Measurements from ENCODE around the gene PDZRN4. TPM values are rescaled to one million over a fixed set of nuclear protein-coding genes. Genes with fewer than 3 reads are reported as not detected.

The PDZRN4 gene
- total and polyA plus RNA-seq, 5 donors from 2014 or later: not detected

- Histone ChIP-seq H3K36me3 (ENCODE audit: control insufficient read depth, insufficient read depth, low read length) (no peaks in the 10 kb centered on the region), H3K4me1 (ENCODE audit: control insufficient read depth, insufficient read depth, low read length, poor library complexity, severe bottlenecking) (no peaks in the 10 kb centered on the region), H3K9me3 (ENCODE audit: control insufficient read depth in 2 of 2, low read length in 2 of 2) (no peaks in the 10 kb centered on the region), H3K27ac (ENCODE audit: insufficient read depth, low read length, poor library complexity, severe bottlenecking) (no peak overlapping the region), H3K27me3 (ENCODE audit: control insufficient read depth, insufficient read depth, low read length) (peaks cover 2% of the 10 kb centered on the region), H3K4me3 (ENCODE audit: low read depth, low read length) (no peak overlapping the region)
- peaks cover 0 to 2% (median 0%) of the 10 kb centered on the region in 7 donors for H3K9me3 Mint-ChIP-seq
- no peak for ATAC-seq (ENCODE audit: low read depth in 2 of 2)
- H3K27me3 Mint-ChIP-seq: peaks cover 4% of the 10 kb centered on the region
- no peaks in the 10 kb centered on the region for H3K4me1 Mint-ChIP-seq
- DNase-seq: no peak
- H3K36me3 Mint-ChIP-seq: no peaks in the 10 kb centered on the region
- no peak overlapping the region for H3K27ac Mint-ChIP-seq
- H3K4me3 Mint-ChIP-seq: no peak overlapping the region
Measured at GRCh38 chr12:41509271-41510055, 321.3 kb downstream of the PDZRN4 start.

DNA sequence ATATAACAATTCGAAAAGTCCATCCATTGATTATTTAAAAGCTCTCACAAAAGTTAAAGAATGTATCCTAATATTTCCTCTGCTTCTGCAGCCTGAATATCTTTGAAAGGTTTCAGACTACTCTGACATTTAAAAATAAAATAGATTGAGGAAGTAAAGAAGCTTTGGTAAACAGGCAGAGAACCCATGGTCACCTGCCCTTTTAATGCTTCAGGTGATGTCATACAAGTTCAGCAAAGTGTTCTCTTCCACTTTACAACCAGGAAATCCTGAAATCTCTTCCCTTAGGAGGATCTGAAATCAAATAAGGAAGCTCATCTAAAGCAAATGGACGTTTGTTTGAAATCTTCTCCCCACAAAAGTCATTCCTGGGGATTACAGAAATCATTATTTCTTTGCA is 322.4 kb downstream of the PDZRN4 start:
- Mint-ChIP-seq H3K36me3 (no peaks in the 10 kb centered on the region), H3K4me3 (no peak overlapping the region), H3K9me3 (peaks cover 0 to 2% (median 0%) of the 10 kb centered on the region in 7 donors), H3K27me3 (peaks cover 6% of the 10 kb centered on the region), H3K27ac (no peak overlapping the region), H3K4me1 (no peaks in the 10 kb centered on the region)
- no peak for DNase-seq
- ATAC-seq (ENCODE audit: low read depth in 2 of 2): no peak
- Histone ChIP-seq H3K27me3 (ENCODE audit: control insufficient read depth, insufficient read depth, low read length) (peaks cover 2% of the 10 kb centered on the region), H3K4me1 (ENCODE audit: control insufficient read depth, insufficient read depth, low read length, poor library complexity, severe bottlenecking) (no peaks in the 10 kb centered on the region), H3K27ac (ENCODE audit: insufficient read depth, low read length, poor library complexity, severe bottlenecking) (no peak overlapping the region), H3K4me3 (ENCODE audit: low read depth, low read length) (no peak overlapping the region), H3K36me3 (ENCODE audit: control insufficient read depth, insufficient read depth, low read length) (no peaks in the 10 kb centered on the region), H3K9me3 (ENCODE audit: control insufficient read depth in 2 of 2, low read length in 2 of 2) (no peaks in the 10 kb centered on the region)

DNA sequence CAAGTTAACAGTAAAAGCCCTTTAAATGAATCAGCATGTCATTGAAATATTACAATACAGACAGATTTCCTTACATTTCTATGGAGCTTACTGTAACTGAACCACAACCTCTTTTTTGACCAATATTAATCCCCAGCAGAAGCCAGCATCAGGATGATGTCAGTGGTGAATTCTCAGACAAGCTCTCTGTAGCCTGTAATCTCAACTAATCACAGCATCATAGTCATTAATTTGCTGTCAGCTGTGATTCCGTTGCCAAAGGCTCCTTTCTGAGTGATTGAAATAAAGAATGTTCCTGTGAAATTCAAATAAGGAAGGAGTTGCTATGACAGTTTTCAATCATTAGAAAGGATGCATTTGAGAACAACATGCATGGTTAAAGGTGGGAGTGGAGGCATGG is 323.1 kb downstream of the PDZRN4 start:
- H3K27ac ChIP-seq (ENCODE audit: insufficient read depth, low read length, poor library complexity, severe bottlenecking): no peak overlapping the region
- H3K4me1 Mint-ChIP-seq: no peaks in the 10 kb centered on the region
- no peak for DNase-seq
- H3K9me3 ChIP-seq (ENCODE audit: control insufficient read depth in 2 of 2, low read length in 2 of 2): no peaks in the 10 kb centered on the region
- peaks cover 0 to 5% (median 0%) of the 10 kb centered on the region in 7 donors for H3K9me3 Mint-ChIP-seq
- peaks cover 2% of the 10 kb centered on the region for H3K27me3 ChIP-seq (ENCODE audit: control insufficient read depth, insufficient read depth, low read length)
- H3K27me3 Mint-ChIP-seq: peaks cover 7% of the 10 kb centered on the region
- no peaks in the 10 kb centered on the region for H3K36me3 Mint-ChIP-seq
- no peak overlapping the region for H3K4me3 ChIP-seq (ENCODE audit: low read depth, low read length)
- no peaks in the 10 kb centered on the region for H3K4me1 ChIP-seq (ENCODE audit: control insufficient read depth, insufficient read depth, low read length, poor library complexity, severe bottlenecking)
- no peak overlapping the region for H3K4me3 Mint-ChIP-seq
- H3K36me3 ChIP-seq (ENCODE audit: control insufficient read depth, insufficient read depth, low read length): no peaks in the 10 kb centered on the region
- H3K27ac Mint-ChIP-seq: no peak overlapping the region
- no peak for ATAC-seq (ENCODE audit: low read depth in 2 of 2)

DNA sequence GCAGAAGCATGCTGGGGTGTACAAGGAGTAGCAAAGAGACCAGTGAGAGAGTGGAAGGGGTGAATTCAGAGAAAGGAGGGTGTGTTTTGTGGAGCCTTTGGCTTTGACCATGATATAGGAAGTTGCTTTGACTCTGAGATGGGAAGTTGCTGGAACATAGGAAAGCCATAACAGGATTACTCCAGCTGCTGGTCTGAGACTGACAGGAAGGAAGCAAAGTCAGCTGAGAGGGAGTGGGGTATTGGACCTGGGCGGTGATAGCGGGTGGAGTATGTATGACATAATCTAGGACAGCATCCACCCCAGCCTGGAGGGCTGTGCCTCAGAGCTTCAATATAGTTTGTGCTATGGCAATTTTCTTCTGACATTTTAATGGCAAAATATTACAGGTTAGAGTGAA is 324.4 kb downstream of the PDZRN4 start:
- DNase-seq: no peak
- Mint-ChIP-seq H3K27me3 (peaks cover 5% of the 10 kb centered on the region), H3K9me3 (peaks cover 0 to 3% (median 0%) of the 10 kb centered on the region in 7 donors), H3K36me3 (no peaks in the 10 kb centered on the region), H3K4me1 (no peaks in the 10 kb centered on the region), H3K4me3 (no peak overlapping the region), H3K27ac (no peak overlapping the region)
- Histone ChIP-seq H3K4me3 (ENCODE audit: low read depth, low read length) (no peak overlapping the region), H3K4me1 (ENCODE audit: control insufficient read depth, insufficient read depth, low read length, poor library complexity, severe bottlenecking) (no peaks in the 10 kb centered on the region), H3K27me3 (ENCODE audit: control insufficient read depth, insufficient read depth, low read length) (peaks cover 2% of the 10 kb centered on the region), H3K36me3 (ENCODE audit: control insufficient read depth, insufficient read depth, low read length) (no peaks in the 10 kb centered on the region), H3K27ac (ENCODE audit: insufficient read depth, low read length, poor library complexity, severe bottlenecking) (no peak overlapping the region), H3K9me3 (ENCODE audit: control insufficient read depth in 2 of 2, low read length in 2 of 2) (no peaks in the 10 kb centered on the region)
- no peak for ATAC-seq (ENCODE audit: low read depth in 2 of 2)

- Mint-ChIP-seq H3K27ac (no peak overlapping the region), H3K36me3 (no peaks in the 10 kb centered on the region), H3K4me1 (no peaks in the 10 kb centered on the region), H3K27me3 (peaks cover 5% of the 10 kb centered on the region), H3K9me3 (peaks cover 0 to 3% (median 0%) of the 10 kb centered on the region in 7 donors), H3K4me3 (no peak overlapping the region)
- peaks cover 2% of the 10 kb centered on the region for H3K27me3 ChIP-seq (ENCODE audit: control insufficient read depth, insufficient read depth, low read length)
- ATAC-seq (ENCODE audit: low read depth in 2 of 2) (no peak), DNase-seq (no peak)
- H3K4me1 ChIP-seq (ENCODE audit: control insufficient read depth, insufficient read depth, low read length, poor library complexity, severe bottlenecking): no peaks in the 10 kb centered on the region
- H3K36me3 ChIP-seq (ENCODE audit: control insufficient read depth, insufficient read depth, low read length): no peaks in the 10 kb centered on the region
- no peaks in the 10 kb centered on the region for H3K9me3 ChIP-seq (ENCODE audit: control insufficient read depth in 2 of 2, low read length in 2 of 2)
- no peak overlapping the region for H3K27ac ChIP-seq (ENCODE audit: insufficient read depth, low read length, poor library complexity, severe bottlenecking)
- H3K4me3 ChIP-seq (ENCODE audit: low read depth, low read length): no peak overlapping the region
Measured at GRCh38 chr12:41514021-41514777, 326.1 kb downstream of the PDZRN4 start.

- Histone ChIP-seq H3K9me3 (ENCODE audit: control insufficient read depth in 2 of 2, low read length in 2 of 2) (no peaks in the 10 kb centered on the region), H3K4me1 (ENCODE audit: control insufficient read depth, insufficient read depth, low read length, poor library complexity, severe bottlenecking) (no peaks in the 10 kb centered on the region), H3K27me3 (ENCODE audit: control insufficient read depth, insufficient read depth, low read length) (peaks cover 2% of the 10 kb centered on the region), H3K36me3 (ENCODE audit: control insufficient read depth, insufficient read depth, low read length) (no peaks in the 10 kb centered on the region), H3K27ac (ENCODE audit: insufficient read depth, low read length, poor library complexity, severe bottlenecking) (no peak overlapping the region), H3K4me3 (ENCODE audit: low read depth, low read length) (no peak overlapping the region)
- H3K27ac Mint-ChIP-seq: no peak overlapping the region
- no peak for ATAC-seq (ENCODE audit: low read depth in 2 of 2)
- H3K36me3 Mint-ChIP-seq: no peaks in the 10 kb centered on the region
- DNase-seq: no peak
- H3K9me3 Mint-ChIP-seq: peaks cover 0 to 3% (median 0%) of the 10 kb centered on the region in 7 donors
- H3K27me3 Mint-ChIP-seq: peaks cover 5% of the 10 kb centered on the region
- no peaks in the 10 kb centered on the region for H3K4me1 Mint-ChIP-seq
- no peak overlapping the region for H3K4me3 Mint-ChIP-seq
Measured at GRCh38 chr12:41514907-41515306, 326.8 kb downstream of the PDZRN4 start.

DNA sequence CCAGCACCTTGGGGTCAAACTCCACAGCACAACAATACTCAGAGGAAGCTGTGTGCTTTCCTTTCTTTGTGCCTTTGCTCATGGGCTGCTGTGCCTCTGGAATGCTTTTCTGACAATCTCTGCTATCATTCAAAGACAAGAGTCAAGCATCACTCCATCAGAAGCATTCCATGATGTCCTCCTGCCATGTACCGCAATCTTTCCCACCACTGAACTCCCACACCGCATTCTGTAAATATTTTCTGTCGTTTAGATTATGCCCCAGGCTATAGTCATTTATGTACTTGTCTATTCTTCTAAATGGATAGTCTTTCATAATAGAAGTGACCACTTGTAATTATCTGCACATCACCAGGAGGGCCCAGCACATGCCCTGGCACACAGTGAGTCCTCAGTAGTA is 327.8 kb downstream of the PDZRN4 start:
- Mint-ChIP-seq H3K27ac (no peak overlapping the region), H3K9me3 (peaks cover 0 to 3% (median 0%) of the 10 kb centered on the region in 7 donors), H3K36me3 (no peaks in the 10 kb centered on the region), H3K27me3 (peaks cover 5% of the 10 kb centered on the region), H3K4me1 (peaks cover 0 to 2% (median under 1%) of the 10 kb centered on the region in 4 donors), H3K4me3 (no peak overlapping the region)
- Histone ChIP-seq H3K27me3 (ENCODE audit: control insufficient read depth, insufficient read depth, low read length) (no peaks in the 10 kb centered on the region), H3K4me1 (ENCODE audit: control insufficient read depth, insufficient read depth, low read length, poor library complexity, severe bottlenecking) (no peaks in the 10 kb centered on the region), H3K27ac (ENCODE audit: insufficient read depth, low read length, poor library complexity, severe bottlenecking) (no peak overlapping the region), H3K4me3 (ENCODE audit: low read depth, low read length) (no peak overlapping the region), H3K9me3 (ENCODE audit: control insufficient read depth in 2 of 2, low read length in 2 of 2) (no peaks in the 10 kb centered on the region), H3K36me3 (ENCODE audit: control insufficient read depth, insufficient read depth, low read length) (no peaks in the 10 kb centered on the region)
- DNase-seq: no peak
- ATAC-seq (ENCODE audit: low read depth in 2 of 2): no peak

Data from CD4-positive, CD25-positive, alpha-beta regulatory T cell (primary cell).